ENCODE data around the gene ADGRB2. TPM values are rescaled to one million over a fixed set of nuclear protein-coding genes. Genes with fewer than 3 reads are reported as not detected.

ADGRB2 gene
- total RNA-seq, 2 donors from 2014 or later: 0.24 to 4.5 TPM

- H3K27ac Mint-ChIP-seq: peak overlapping the region; percentile 97
- H3K4me1 Mint-ChIP-seq: peaks cover 8% of the 10 kb centered on the region
- H3K27me3 Mint-ChIP-seq: no peaks in the 10 kb centered on the region
- H3K36me3 Mint-ChIP-seq (ENCODE audit: low read depth): no peaks in the 10 kb centered on the region
- H3K9me3 Mint-ChIP-seq: no peaks in the 10 kb centered on the region
- ATAC-seq (replicated peaks): peak; percentile 79
- peak overlapping the region; percentile 89 for H3K4me3 Mint-ChIP-seq
Observed at GRCh38 chr1:31789259-31790065, 25.3 kb upstream of the ADGRB2 start.

GRCh38 chr1:31788825-31789256 is 24.7 kb upstream of the ADGRB2 start:
- Mint-ChIP-seq H3K27ac (peak overlapping the region; percentile 97), H3K4me1 (peaks cover 8% of the 10 kb centered on the region), H3K27me3 (no peaks in the 10 kb centered on the region), H3K4me3 (peak overlapping the region; percentile 89), H3K36me3 (ENCODE audit: low read depth) (no peaks in the 10 kb centered on the region), H3K9me3 (no peaks in the 10 kb centered on the region)
- ATAC-seq (replicated peaks): peak; percentile 64

GRCh38 chr1:31788138-31788824 is 24.1 kb upstream of the ADGRB2 start:
- Mint-ChIP-seq H3K27me3 (no peaks in the 10 kb centered on the region), H3K4me3 (peak overlapping the region; percentile 89), H3K27ac (peak overlapping the region; percentile 97), H3K4me1 (peaks cover 8% of the 10 kb centered on the region), H3K9me3 (no peaks in the 10 kb centered on the region), H3K36me3 (ENCODE audit: low read depth) (no peaks in the 10 kb centered on the region)
- peak; percentile 89 for ATAC-seq (replicated peaks)

- ATAC-seq (replicated peaks): no peak
- no peaks in the 10 kb centered on the region for H3K36me3 Mint-ChIP-seq (ENCODE audit: low read depth)
- H3K27ac Mint-ChIP-seq: peak overlapping the region; percentile 97
- H3K27me3 Mint-ChIP-seq: no peaks in the 10 kb centered on the region
- no peaks in the 10 kb centered on the region for H3K9me3 Mint-ChIP-seq
- peak overlapping the region; percentile 89 for H3K4me3 Mint-ChIP-seq
- H3K4me1 Mint-ChIP-seq: peaks cover 8% of the 10 kb centered on the region
Observed at GRCh38 chr1:31787786-31788137, 23.6 kb upstream of the ADGRB2 start.

- Mint-ChIP-seq H3K4me3 (peak overlapping the region; percentile 89), H3K9me3 (no peaks in the 10 kb centered on the region), H3K4me1 (peaks cover 8% of the 10 kb centered on the region), H3K36me3 (ENCODE audit: low read depth) (no peaks in the 10 kb centered on the region), H3K27ac (peak overlapping the region; percentile 97), H3K27me3 (no peaks in the 10 kb centered on the region)
- no peak for ATAC-seq (replicated peaks)
Observed at GRCh38 chr1:31787261-31787660, 23.1 kb upstream of the ADGRB2 start.

- ATAC-seq (replicated peaks): no peak
- H3K27ac Mint-ChIP-seq: peak overlapping the region; percentile 97
- H3K4me1 Mint-ChIP-seq: peaks cover 8% of the 10 kb centered on the region
- no peaks in the 10 kb centered on the region for H3K27me3 Mint-ChIP-seq
- no peaks in the 10 kb centered on the region for H3K36me3 Mint-ChIP-seq (ENCODE audit: low read depth)
- no peak overlapping the region for H3K4me3 Mint-ChIP-seq
- no peaks in the 10 kb centered on the region for H3K9me3 Mint-ChIP-seq
Observed at GRCh38 chr1:31786366-31787060, 22.4 kb upstream of the ADGRB2 start.

- no peak for ATAC-seq (replicated peaks)
- H3K36me3 Mint-ChIP-seq (ENCODE audit: low read depth): no peaks in the 10 kb centered on the region
- H3K27me3 Mint-ChIP-seq: no peaks in the 10 kb centered on the region
- H3K9me3 Mint-ChIP-seq: no peaks in the 10 kb centered on the region
- no peak overlapping the region for H3K4me3 Mint-ChIP-seq
- peaks cover 8% of the 10 kb centered on the region for H3K4me1 Mint-ChIP-seq
- no peak overlapping the region for H3K27ac Mint-ChIP-seq
Observed at GRCh38 chr1:31785947-31786290, 21.8 kb upstream of the ADGRB2 start.

- no peak overlapping the region for H3K27ac Mint-ChIP-seq
- ATAC-seq (replicated peaks): no peak
- no peaks in the 10 kb centered on the region for H3K9me3 Mint-ChIP-seq
- H3K27me3 Mint-ChIP-seq: no peaks in the 10 kb centered on the region
- H3K36me3 Mint-ChIP-seq (ENCODE audit: low read depth): no peaks in the 10 kb centered on the region
- peaks cover 8% of the 10 kb centered on the region for H3K4me1 Mint-ChIP-seq
- no peak overlapping the region for H3K4me3 Mint-ChIP-seq
Observed at GRCh38 chr1:31785020-31785946, 21.1 kb upstream of the ADGRB2 start.

- no peak overlapping the region for H3K27ac Mint-ChIP-seq
- no peak for ATAC-seq (replicated peaks)
Observed at GRCh38 chr1:31784356-31785019, 20.3 kb upstream of the ADGRB2 start.

GRCh38 chr1:31783846-31784245 is 19.7 kb upstream of the ADGRB2 start:
- Mint-ChIP-seq H3K27me3 (no peaks in the 10 kb centered on the region), H3K4me3 (no peak overlapping the region), H3K4me1 (peaks cover 8% of the 10 kb centered on the region), H3K9me3 (no peaks in the 10 kb centered on the region), H3K27ac (no peak overlapping the region), H3K36me3 (ENCODE audit: low read depth) (no peaks in the 10 kb centered on the region)
- no peak for ATAC-seq (replicated peaks)

More at GRCh38 chr1:31784356-31785019, 20.3 kb upstream of the ADGRB2 start:
- Mint-ChIP-seq H3K9me3 (no peaks in the 10 kb centered on the region), H3K36me3 (ENCODE audit: low read depth) (no peaks in the 10 kb centered on the region), H3K4me3 (no peak overlapping the region), H3K4me1 (peaks cover 8% of the 10 kb centered on the region), H3K27me3 (no peaks in the 10 kb centered on the region)

GRCh38 chr1:31782421-31783410 is 18.6 kb upstream of the ADGRB2 start:
- no peak for ATAC-seq (replicated peaks)
- no peak overlapping the region for H3K4me3 Mint-ChIP-seq
- no peaks in the 10 kb centered on the region for H3K27me3 Mint-ChIP-seq
- H3K36me3 Mint-ChIP-seq (ENCODE audit: low read depth): no peaks in the 10 kb centered on the region
- no peaks in the 10 kb centered on the region for H3K9me3 Mint-ChIP-seq
- H3K4me1 Mint-ChIP-seq: peaks cover 3% of the 10 kb centered on the region
- peak overlapping the region; percentile 26 for H3K27ac Mint-ChIP-seq

- Mint-ChIP-seq H3K27me3 (peaks cover 5% of the 10 kb centered on the region), H3K27ac (peak overlapping the region; percentile 26)
- peak; percentile 60 for ATAC-seq (replicated peaks)
Observed at GRCh38 chr1:31781756-31782371, 17.7 kb upstream of the ADGRB2 start.

More at GRCh38 chr1:31781756-31782371, 17.7 kb upstream of the ADGRB2 start:
- Mint-ChIP-seq H3K9me3 (no peaks in the 10 kb centered on the region), H3K36me3 (ENCODE audit: low read depth) (no peaks in the 10 kb centered on the region), H3K4me3 (no peak overlapping the region), H3K4me1 (no peaks in the 10 kb centered on the region)
